ENCODE measurements around the gene SEMA5A. TPM values are rescaled to one million over a fixed set of nuclear protein-coding genes. Genes with fewer than 3 reads are reported as not detected.

SEMA5A gene
- polyA plus RNA-seq, 1 donor from 2014 or later, result 3.2 TPM

DNA sequence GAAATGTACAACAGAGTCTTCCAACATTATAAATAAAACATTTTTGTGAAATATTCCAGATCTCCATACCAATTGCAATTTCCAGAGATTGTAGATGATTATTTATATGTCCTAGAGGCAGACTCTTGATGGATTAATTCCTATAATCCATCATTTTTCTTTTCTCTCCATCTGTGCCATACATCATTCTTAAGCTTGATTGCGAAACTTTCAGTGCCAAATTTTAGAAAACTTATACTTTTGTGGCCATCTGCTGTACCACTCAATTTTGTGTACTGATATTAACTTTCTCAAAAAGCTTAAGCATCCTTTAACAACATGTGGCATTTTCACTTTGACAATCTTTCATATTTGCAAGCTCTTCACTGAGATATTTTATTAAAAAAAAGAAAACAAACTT is 446.9 kb downstream of the SEMA5A start:
- TF ChIP-seq CTCF (IDR thresholded peaks at IDR 0.05; ENCODE audit: poor library complexity, severe bottlenecking) (no peak), POLR2AphosphoS5 (IDR thresholded peaks at IDR 0.05) (no peak), SMC3 (conservative IDR thresholded peaks at IDR 0.05; ENCODE audit: poor library complexity) (no peak), MXI1 (conservative IDR thresholded peaks at IDR 0.05; ENCODE audit: poor library complexity, severe bottlenecking) (no peak), TAF1 (IDR thresholded peaks at IDR 0.05; ENCODE audit: low read depth) (no peak), RAD21 (conservative IDR thresholded peaks at IDR 0.05) (no peak), EP300 (conservative IDR thresholded peaks at IDR 0.05; ENCODE audit: poor library complexity, severe bottlenecking) (no peak), EZH2 (IDR thresholded peaks at IDR 0.05; ENCODE audit: borderline replicate concordance, insufficient read depth, low read length, poor library complexity, severe bottlenecking) (no peak)
- TF ChIP-seq, protein P1, sequence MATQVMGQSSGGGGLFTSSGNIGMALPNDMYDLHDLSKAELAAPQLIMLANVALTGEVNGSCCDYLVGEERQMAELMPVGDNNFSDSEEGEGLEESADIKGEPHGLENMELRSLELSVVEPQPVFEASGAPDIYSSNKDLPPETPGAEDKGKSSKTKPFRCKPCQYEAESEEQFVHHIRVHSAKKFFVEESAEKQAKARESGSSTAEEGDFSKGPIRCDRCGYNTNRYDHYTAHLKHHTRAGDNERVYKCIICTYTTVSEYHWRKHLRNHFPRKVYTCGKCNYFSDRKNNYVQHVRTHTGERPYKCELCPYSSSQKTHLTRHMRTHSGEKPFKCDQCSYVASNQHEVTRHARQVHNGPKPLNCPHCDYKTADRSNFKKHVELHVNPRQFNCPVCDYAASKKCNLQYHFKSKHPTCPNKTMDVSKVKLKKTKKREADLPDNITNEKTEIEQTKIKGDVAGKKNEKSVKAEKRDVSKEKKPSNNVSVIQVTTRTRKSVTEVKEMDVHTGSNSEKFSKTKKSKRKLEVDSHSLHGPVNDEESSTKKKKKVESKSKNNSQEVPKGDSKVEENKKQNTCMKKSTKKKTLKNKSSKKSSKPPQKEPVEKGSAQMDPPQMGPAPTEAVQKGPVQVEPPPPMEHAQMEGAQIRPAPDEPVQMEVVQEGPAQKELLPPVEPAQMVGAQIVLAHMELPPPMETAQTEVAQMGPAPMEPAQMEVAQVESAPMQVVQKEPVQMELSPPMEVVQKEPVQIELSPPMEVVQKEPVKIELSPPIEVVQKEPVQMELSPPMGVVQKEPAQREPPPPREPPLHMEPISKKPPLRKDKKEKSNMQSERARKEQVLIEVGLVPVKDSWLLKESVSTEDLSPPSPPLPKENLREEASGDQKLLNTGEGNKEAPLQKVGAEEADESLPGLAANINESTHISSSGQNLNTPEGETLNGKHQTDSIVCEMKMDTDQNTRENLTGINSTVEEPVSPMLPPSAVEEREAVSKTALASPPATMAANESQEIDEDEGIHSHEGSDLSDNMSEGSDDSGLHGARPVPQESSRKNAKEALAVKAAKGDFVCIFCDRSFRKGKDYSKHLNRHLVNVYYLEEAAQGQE (IDR thresholded peaks at IDR 0.05; ENCODE audit: borderline replicate concordance), result no peak
- no peak overlapping the region for H3K4me3 ChIP-seq (ENCODE audit: low read length)
- H3K9me2 ChIP-seq (ENCODE audit: insufficient read depth, low read length), result no peaks in the 10 kb centered on the region

DNA sequence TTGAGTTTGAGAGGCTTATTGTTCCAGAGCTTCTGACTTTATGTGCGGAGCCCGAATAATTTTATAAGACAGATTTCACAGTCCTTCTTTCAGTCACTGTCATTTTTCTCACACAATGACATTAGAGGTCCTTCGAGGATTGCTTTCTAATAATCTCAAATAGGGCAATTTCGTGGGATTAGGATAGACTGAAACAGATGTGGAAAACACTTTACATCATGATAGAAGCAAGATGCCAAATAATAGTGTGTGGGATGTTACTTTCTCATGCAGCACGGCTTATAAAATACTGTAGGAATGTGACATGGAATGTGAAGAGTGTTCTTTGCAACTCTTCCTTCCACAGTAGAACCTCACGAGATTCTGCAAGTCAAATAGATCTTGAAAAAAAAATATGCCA is 451.3 kb downstream of the SEMA5A start:
- H4K20me1 ChIP-seq (ENCODE audit: insufficient read depth), result no peaks in the 10 kb centered on the region
- no peak overlapping the region for H3K4me2 ChIP-seq (ENCODE audit: low read length)
- H3K9ac ChIP-seq (ENCODE audit: low read length), result no peak overlapping the region
- H3K36me3 ChIP-seq (ENCODE audit: insufficient read depth, low read length), result no peaks in the 10 kb centered on the region
- no peaks in the 10 kb centered on the region for H3K9me2 ChIP-seq (ENCODE audit: insufficient read depth, low read length)
- H2AFZ ChIP-seq (ENCODE audit: low read depth, low read length), result no peak overlapping the region
- TF ChIP-seq SMC3 (conservative IDR thresholded peaks at IDR 0.05; ENCODE audit: poor library complexity), result no peak
- TF ChIP-seq EP300 (conservative IDR thresholded peaks at IDR 0.05; ENCODE audit: poor library complexity, severe bottlenecking), result peak; percentile 82
- TF ChIP-seq POLR2AphosphoS5 (IDR thresholded peaks at IDR 0.05), result peak; percentile 85
- TF ChIP-seq, protein P1 (IDR thresholded peaks at IDR 0.05; ENCODE audit: borderline replicate concordance), result peak; percentile 88
- no peak for TF ChIP-seq TAF1 (IDR thresholded peaks at IDR 0.05; ENCODE audit: low read depth)
- H3K9me3 ChIP-seq (ENCODE audit: low read length), result no peaks in the 10 kb centered on the region
- peak overlapping the region; percentile 4 for H3K4me3 ChIP-seq (ENCODE audit: low read length)
- peak overlapping the region; percentile 45 for H3K27ac ChIP-seq (ENCODE audit: low read length)
- H3K27me3 ChIP-seq (ENCODE audit: insufficient read depth, low read depth, low read length), result no peaks in the 10 kb centered on the region
- no peaks in the 10 kb centered on the region for H3F3A ChIP-seq (ENCODE audit: insufficient read depth, low read length, poor library complexity, severe bottlenecking)
- H3K79me2 ChIP-seq (replicated peaks; ENCODE audit: insufficient read depth, low read length), result no peaks in the 10 kb centered on the region

More for the DNA sequence above, 446.9 kb downstream of the SEMA5A start:
- no peaks in the 10 kb centered on the region for H3K36me3 ChIP-seq (ENCODE audit: insufficient read depth, low read length)
- no peaks in the 10 kb centered on the region for H3K79me2 ChIP-seq (replicated peaks; ENCODE audit: insufficient read depth, low read length)
- H3K9ac ChIP-seq (ENCODE audit: low read length), result no peak overlapping the region
- no peak overlapping the region for H3K27ac ChIP-seq (ENCODE audit: low read length)
- H3F3A ChIP-seq (ENCODE audit: insufficient read depth, low read length, poor library complexity, severe bottlenecking), result no peaks in the 10 kb centered on the region
- no peaks in the 10 kb centered on the region for H4K20me1 ChIP-seq (ENCODE audit: insufficient read depth)
- H3K9me3 ChIP-seq (ENCODE audit: low read length), result no peaks in the 10 kb centered on the region
- H3K4me2 ChIP-seq (ENCODE audit: low read length), result no peak overlapping the region
- H2AFZ ChIP-seq (ENCODE audit: low read depth, low read length), result no peak overlapping the region
- H3K27me3 ChIP-seq (ENCODE audit: insufficient read depth, low read depth, low read length), result no peaks in the 10 kb centered on the region
